HepG2 (cell line): ENCODE data around the gene SAPCD2. TPM values are rescaled to one million over a fixed set of nuclear protein-coding genes. Genes with fewer than 3 reads are reported as not detected.
A peak's percentile ranks its signal among the peaks of the same experiment; 100 is the strongest.

Experiments used
- AGO2 ChIP-seq: fragments of 200-400 bp; formaldehyde crosslinking; optimal IDR thresholded peaks from 2 replicates; pipeline ENCODE3; 2017; ENCODE audit warnings: mild to moderate bottlenecking, low read depth, low read length, moderate library complexity
- AHDC1 ChIP-seq: sonication (generic); formaldehyde crosslinking; IDR thresholded peaks from 2 replicates; pipeline ENCODE4 v1.5.1; 2020; ENCODE audit warnings: mild to moderate bottlenecking, missing genetic modification reagents, borderline replicate concordance
- BRF2 ChIP-seq: sonication (generic); formaldehyde crosslinking; IDR thresholded peaks from 2 replicates; pipeline ENCODE4 v1.8.1; 2022; ENCODE audit warnings: mild to moderate bottlenecking, missing genetic modification reagents
- DNMT3B ChIP-seq: conservative IDR thresholded peaks from 2 replicates; pipeline ENCODE4 v1.6.1; 2016; ENCODE audit warnings: missing biosample characterization, control low read depth
- HNF4G ChIP-seq, 2 experiments: sonication (generic) in 1 of 2; formaldehyde crosslinking in 1 of 2; IDR thresholded peaks; 2 replicates each; pipeline versions ENCODE4 v1.4.0 to v1.6.1; 2011 to 2020; ENCODE audit warnings: borderline replicate concordance in 2 of 2, low read depth in 2 of 2, mild to moderate bottlenecking in 2 of 2, low read length in 1 of 2, missing genetic modification reagents in 1 of 2, moderate library complexity in 1 of 2
- MLXIP ChIP-seq: sonication (generic); formaldehyde crosslinking; IDR thresholded peaks from 2 replicates; pipeline ENCODE4 v1.9.0; 2021; ENCODE audit warnings: missing genetic modification reagents, borderline replicate concordance
- SMAD3 ChIP-seq: sonication (generic); formaldehyde crosslinking; IDR thresholded peaks from 2 replicates; pipeline ENCODE4 v1.4.0; 2020; ENCODE audit warnings: missing genetic modification reagents
- TFDP2 ChIP-seq: sonication (generic); formaldehyde crosslinking; IDR thresholded peaks from 2 replicates; pipeline ENCODE4 v1.4.0; 2020; ENCODE audit warnings: missing genetic modification reagents
- ZBTB46 ChIP-seq: sonication (generic); formaldehyde crosslinking; IDR thresholded peaks from 2 replicates; pipeline ENCODE4 v1.4.0; 2020; ENCODE audit warnings: mild to moderate bottlenecking, missing genetic modification reagents, borderline replicate concordance
- ZNF564 ChIP-seq: sonication (generic); formaldehyde crosslinking; IDR thresholded peaks from 2 replicates; pipeline ENCODE4 v1.8.1; 2023; ENCODE audit warnings: mild to moderate bottlenecking, missing genetic modification reagents
- ZNF772 ChIP-seq: sonication (generic); formaldehyde crosslinking; IDR thresholded peaks from 2 replicates; pipeline ENCODE4 v1.5.0; 2020; ENCODE audit warnings: mild to moderate bottlenecking, missing genetic modification reagents
- ZNF790 ChIP-seq: sonication (generic); formaldehyde crosslinking; IDR thresholded peaks from 2 replicates; pipeline ENCODE4 v1.8.0; 2022; ENCODE audit warnings: missing genetic modification reagents, mild to moderate bottlenecking, borderline replicate concordance
- polyA plus RNA-seq, 8 experiments: library from polyadenylated mRNA; depleted of rRNA in 3 of 8; stranded (reverse) in 7 of 8; unstranded in 1 of 8; fragments of >200 nt; fragmentation: Illumina TruSeq in 4 of 8; extraction: Trizol in 4 of 8; gene quantifications; 2 replicates each; pipeline versions ENCODE4 v1.2.1 to v1.2.3, GENCODE V29; 2011 to 2016; ENCODE audit warnings: low read depth in 4 of 8, missing spikeins in 1 of 8, mixed read lengths in 1 of 8; ENCODE audit not compliant: insufficient read depth in 1 of 8
- total RNA-seq, 5 experiments: library from RNA; depleted of rRNA; stranded (reverse); fragments of >200 nt; fragmentation: Illumina TruSeq; extraction: Trizol; gene quantifications; 2 replicates each; pipeline ENCODE4 v1.2.3, GENCODE V29; 2016; ENCODE audit warnings: low read depth in 1 of 5

Gene SAPCD2
- total and polyA plus RNA-seq, 2 of the 13 experiments (the other 11 are each of a cell fraction or from before 2014, with no cell fraction given), result 21.9 to 42.8 TPM

- TF ChIP-seq AHDC1 (CRISPR knock-in tag), result peak; percentile 43; the same call in 1 of the 2 replicates
- no peak for TF ChIP-seq MLXIP
- no peak for TF ChIP-seq ZNF564 (CRISPR knock-in tag)
- TF ChIP-seq BRF2 (CRISPR knock-in tag), result no peak
- no peak for TF ChIP-seq ZNF790 (CRISPR knock-in tag)
- peak; percentile 83 for TF ChIP-seq ZNF772 (CRISPR knock-in tag)
- peak; percentile 14 for TF ChIP-seq AGO2
- TF ChIP-seq TFDP2, result peak; percentile 24; the same call in 1 of the 2 replicates
- no peak; the same call in 1 of the 2 replicates for TF ChIP-seq ZBTB46 (CRISPR knock-in tag)
- TF ChIP-seq DNMT3B (CRISPR knock-in tag), result no peak
- TF ChIP-seq SMAD3 (CRISPR knock-in tag), result no peak
- peak; percentile 90 for TF ChIP-seq HNF4G (IDR thresholded peaks at IDR 0.05; ENCODE audit: borderline replicate concordance, low read depth, low read length)
- TF ChIP-seq HNF4G (CRISPR knock-in tag; IDR thresholded peaks at IDR 0.05; ENCODE audit: borderline replicate concordance, low read depth), result peak; percentile 91
Measured at GRCh38 chr9:137055385-137056364, 14.7 kb downstream of the SAPCD2 start (continued).
